Left cardiac atrium (tissue), 4 donors: ENCODE measurements around the gene BAHCC1. TPM values are rescaled to one million over a fixed set of nuclear protein-coding genes. Genes with fewer than 3 reads are reported as not detected.

ENCODE experiments used
- ATAC-seq, 2 donors: fragments of 200-7000 bp; cut with Tn5 transposase; one replicate each; pipeline ENCODE4 v1.9.1; 2020; ENCODE audit warnings: mild to moderate bottlenecking in 2 of 2, moderate library complexity in 2 of 2
- DNase-seq: peaks from one replicate; pipeline ENCODE4 v3.0.0-alpha.2; 2020
- intact Hi-C, 2 donors: fragments of 100-400 bp; cut with DNase I; formaldehyde crosslinking; loops; one replicate each; pipeline versions ENCODE4 v1.14.1 to v1.15.1; 2022 to 2023
- total RNA-seq, 2 donors: library from RNA; stranded (reverse); fragmentation: NEBNext Ultra II Directional; extraction: Animal tissue kit (Norgen Biotek cat#: 25700); gene quantifications; one replicate each; pipeline ENCODE4 v1.2.1, GENCODE V29; 2021
- donor health status: DM: no; HTN: yes; CAD: no.
- donor health status: DM: no; HTN: yes; CAD: no; lungs with severe emphysema.
- donor health status: DM: yes; HTN: yes; CAD: no.
- donor health status: Dilated cardiomyopathy.

Gene BAHCC1
- total RNA-seq, 2 donors from 2014 or later, result 8.3 to 9.9 TPM

DNA sequence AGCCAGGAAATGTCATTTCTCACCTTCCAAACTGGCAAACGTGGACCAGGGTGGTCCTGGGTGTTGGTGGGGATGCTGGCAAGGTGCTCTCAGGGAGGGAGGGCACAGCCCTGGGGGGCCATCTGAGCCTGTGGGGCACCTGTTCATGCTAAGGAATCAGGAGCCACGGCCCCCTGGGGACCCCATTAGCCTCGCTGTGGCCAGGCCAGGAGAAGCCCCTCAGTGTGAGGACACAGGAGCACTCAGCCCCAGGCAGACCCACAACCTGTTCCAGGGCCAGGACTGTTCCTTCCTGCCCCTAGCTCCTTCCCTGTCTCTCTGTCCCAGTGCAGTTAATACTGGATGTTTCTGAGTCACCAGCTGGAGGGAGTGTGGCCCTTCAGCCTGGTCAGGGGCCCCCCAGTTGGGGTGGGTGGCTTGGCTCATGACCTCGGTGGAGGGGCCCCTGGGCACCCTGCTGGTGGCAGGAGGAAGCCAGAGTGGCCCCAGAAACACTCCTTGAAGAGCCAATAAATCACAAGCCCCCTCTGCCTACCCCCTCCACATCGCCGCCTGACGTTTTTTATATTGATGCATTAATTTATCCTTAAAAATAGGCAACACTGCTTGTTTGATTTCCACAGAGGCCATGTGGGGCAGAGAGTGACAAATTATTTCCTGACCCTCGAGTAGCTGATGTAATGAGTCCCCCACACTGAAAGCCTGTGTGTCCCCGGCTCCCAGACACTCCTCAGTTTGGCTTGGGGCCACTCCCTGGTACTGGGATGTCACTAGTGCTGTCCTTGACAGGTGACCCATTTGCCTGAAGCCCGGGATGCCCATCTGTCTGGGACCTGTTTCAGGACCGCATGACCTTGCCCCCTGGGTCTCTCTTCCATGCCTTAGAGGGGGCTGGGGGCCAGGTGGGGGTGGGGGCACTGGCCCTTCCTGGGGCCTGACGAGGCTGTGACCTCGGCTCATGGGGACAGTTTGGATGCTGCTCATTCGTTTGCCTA, 95.0 kb downstream of the BAHCC1 start:
- DNase-seq (no peak), ATAC-seq (no peak)
- intact Hi-C loops, result loop anchor here in 1 of 2 donors (5.0 to 10.0 kb wide), 2 partner anchors 195 to 238 kb away; partner anchors contain the start of gene SLC38A10

DNA sequence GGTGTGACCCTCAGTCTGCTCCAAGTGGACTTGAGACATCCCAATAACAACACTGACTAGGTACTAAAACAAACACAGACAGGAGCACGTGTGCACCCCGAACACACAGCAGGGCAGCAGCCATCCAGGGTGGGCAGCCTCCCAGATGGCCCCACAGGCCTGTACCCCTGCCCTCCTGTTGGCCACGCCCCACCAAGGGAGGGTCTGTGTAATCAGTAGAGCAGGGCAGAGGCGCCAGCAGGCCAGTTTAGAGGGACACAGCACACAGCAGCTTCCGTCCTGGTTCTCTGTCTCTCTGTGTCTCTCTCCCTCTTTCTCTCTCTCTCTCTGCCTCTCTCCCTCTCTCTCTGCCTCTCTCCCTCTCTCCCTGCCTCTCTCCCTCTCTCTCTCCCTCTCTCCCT, 95.9 kb downstream of the BAHCC1 start:
- no peak for ATAC-seq
- intact Hi-C loops, result no loop called here
- DNase-seq, result no peak

DNA sequence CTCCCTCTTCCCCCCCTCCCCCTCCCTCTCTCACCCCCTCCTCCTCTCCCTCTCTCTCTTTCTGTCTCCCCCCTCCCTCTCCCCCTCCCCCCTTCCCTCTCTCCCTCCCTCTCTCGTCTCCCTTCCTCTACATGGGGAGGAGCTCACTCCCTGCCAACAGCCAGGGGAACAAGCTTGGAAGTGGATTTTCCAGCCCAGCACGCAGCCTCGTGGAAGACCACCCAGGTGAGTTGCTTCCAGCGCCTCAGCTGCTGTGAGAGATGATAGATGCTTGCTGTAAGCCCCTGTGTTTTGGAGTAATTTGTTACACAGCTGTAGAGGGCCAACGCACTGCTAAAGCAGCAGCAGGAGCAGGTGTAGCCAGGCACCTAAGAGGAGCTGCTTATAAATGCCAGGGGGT, 96.5 kb downstream of the BAHCC1 start:
- intact Hi-C loops, result no loop called here
- DNase-seq (no peak), ATAC-seq (no peak)

DNA sequence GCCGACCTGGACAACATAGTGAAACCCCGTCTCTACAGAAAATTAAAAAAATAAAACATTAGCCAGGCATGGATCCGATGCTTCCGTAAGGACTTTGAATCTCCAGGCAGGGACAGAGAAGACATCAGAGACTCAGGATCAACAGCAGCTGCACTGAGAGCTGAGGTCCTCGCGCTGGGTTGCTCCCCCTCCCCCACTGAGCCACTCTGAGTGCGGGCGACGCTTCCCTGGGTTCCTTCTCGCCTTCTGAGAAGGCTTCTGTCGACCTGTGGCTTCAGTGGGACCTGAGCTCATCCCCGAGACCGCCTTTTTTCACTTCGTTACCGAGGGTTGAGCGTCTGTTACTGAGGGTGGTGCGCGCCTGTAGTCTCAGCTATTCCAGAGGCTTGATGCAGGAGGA, 96.9 kb downstream of the BAHCC1 start:
- ATAC-seq, result no peak

DNA sequence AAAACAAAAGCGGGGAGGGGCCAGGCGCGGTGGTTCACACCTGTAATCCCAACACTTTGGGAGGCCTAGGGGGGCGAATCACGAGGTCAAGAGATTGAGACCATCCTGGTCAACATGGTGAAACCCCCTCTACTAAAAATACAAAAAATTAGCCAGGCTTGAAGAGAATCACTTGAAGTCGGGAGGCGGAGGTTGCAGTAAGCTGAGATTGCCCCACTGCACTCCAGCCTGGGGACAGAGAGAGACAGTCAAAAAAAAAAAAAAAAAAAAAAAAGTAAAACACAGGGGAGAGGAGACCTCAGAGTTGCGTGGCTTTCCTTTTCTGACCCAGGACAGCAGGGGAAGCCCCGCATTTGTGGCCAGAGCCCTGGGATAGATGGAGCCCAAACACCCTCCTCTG, 97.4 kb downstream of the BAHCC1 start:
- no peak for ATAC-seq
- intact Hi-C loops, result no loop called here
- DNase-seq, result no peak

More for the DNA sequence above, 96.9 kb downstream of the BAHCC1 start:
- intact Hi-C loops, result no loop called here
- no peak for DNase-seq

DNA sequence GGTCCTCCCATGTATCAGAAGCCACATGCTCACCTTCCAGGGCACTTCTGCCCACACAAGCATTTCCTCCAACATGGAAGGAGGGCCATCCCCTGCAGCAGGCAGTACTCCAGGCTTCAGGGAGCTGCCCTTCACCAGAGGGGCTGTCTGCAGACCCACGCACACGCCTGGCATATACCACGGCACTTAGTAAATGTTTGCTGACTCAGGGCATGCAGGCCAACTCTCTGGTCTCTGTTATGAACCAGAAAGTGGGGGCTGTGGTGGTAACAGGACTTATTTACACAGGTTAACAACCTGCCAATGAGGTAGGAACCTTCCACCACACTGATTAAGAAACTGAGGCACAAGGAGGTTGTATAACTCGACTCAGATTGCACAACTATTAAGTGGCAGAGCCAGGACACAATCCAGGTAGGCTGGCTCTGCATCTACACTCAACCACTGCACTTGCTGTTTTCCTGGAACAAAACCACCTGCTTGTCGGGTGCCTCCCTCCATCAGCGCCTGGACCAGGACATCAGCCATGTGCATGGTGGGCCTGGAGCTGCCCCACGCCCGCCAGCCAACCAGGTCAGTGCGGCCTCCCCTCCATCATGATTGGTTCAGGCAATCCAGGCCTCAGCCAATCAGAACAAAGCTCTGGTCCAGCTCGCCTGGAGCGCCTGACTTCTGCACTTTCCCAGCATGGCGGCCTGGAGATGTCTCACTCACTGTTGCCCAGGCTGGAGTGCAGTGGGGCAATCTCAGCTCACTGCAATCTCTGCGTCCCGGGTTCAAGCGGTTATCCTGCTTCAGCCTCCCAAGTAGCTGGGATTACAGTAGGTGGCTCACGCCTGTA, 98.2 kb downstream of the BAHCC1 start:
- intact Hi-C loops, result no loop called here
- DNase-seq (no peak), ATAC-seq (no peak)

DNA sequence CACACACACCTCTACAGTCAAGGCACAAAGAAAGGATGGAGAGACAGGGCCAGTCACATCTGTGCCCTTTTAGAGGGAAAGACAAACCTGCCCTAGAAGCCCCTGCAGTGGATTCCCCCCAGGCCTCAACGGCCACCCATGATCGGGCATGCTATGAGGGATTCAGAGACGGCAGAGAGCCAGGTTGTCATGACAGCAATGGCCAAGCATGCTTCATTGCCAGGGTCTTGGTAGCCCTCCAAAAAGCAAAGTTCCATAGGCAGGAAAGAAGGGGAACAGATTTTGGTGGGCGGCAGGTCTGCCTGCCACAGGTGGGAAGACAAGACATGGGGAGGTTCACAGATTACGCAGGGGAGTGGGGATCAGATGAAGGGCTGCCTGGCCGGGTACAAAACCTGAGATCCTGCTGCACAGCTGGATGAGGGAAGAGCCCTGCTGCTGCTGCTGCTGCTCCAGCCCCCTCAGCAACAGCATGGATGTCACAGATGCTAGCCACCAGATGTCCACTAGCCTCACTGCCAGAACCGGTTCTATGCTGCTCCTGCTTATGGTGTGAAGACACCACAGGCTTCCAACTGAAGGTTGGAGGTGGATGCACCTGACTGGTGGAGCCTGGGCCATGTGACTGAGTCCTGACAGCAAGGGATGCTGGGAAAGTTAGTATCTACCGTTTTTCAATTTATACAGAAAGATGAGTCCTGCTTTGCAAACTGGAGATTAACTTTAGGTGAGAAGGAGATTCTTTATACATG, 99.5 kb downstream of the BAHCC1 start:
- intact Hi-C loops, result no loop called here
- DNase-seq (no peak), ATAC-seq (no peak)

DNA sequence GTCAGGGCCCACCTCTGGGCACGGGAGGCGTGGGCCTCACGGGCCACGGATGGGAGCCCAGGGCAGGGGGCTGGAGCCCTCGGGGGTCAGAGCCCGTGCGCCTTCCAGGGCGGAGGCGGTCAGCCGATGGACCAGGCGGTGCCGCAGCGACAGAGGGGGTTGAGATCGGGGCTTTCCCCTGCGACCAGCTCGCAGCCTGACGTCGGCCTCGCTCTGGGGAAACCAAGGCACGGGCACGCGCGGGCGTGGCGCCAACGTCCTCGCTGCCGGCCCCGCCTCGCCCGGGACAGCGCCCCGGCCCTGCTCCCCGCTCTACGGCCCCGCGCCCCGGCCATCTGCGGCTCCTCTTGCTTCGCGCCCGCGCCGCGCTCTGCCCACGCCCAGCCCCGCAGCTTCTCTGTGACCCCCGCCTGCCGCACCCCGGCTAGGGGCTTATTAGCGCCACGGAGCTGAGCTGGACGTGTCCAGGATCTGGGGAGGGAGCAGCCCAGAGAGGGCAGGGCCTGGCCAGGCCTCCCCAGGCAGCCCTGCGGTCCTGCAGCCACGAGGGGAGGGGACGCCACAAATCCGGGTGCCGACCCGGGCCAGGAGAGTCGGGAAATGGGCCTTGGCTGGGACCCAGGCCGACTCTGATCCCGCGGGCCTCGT, 103.8 kb downstream of the BAHCC1 start:
- no peak for DNase-seq
- intact Hi-C loops, result no loop called here
- peak; percentile 8 to 34 for ATAC-seq

DNA sequence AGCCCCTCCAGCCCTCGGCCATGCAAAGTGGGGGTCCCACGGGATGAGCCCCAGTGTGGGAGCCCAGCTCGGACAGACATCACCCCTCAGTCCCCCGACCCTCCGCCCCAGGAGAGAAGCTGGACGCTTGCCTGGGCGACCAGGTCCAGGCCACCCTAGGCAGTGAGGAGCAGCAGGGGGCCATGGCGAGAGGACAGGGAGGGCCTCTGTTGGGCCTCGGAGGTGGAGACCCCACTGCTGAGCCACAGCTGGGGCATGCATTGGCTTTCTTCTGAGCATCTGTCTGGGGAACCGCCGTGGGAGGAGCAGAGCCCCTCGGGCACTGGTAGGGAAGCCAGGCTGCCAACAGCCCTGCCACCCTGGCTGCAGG, 104.3 kb downstream of the BAHCC1 start:
- intact Hi-C loops, result no loop called here
- ATAC-seq (no peak), DNase-seq (no peak)

DNA sequence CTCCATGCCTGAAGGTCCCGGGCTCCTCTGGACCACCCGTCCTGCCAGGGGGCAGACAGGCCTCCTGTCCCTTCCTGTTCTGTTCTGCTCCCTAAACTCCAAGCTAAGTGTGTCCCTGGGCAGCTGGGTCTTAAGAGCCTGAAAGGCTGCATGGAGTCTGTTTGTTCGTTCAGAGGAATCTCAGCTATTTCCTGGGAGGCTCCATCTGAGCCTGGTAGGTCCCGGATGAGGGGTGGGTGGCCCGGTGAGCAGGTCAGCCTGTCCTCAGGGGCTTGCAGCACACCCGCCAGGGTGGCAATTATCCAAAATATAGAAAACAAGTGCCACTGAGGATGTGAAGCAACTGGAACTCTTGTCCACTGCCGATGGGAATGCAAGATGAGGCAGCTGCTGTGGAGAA, 104.8 kb downstream of the BAHCC1 start:
- no peak for DNase-seq
- intact Hi-C loops, result no loop called here
- ATAC-seq, result no peak

DNA sequence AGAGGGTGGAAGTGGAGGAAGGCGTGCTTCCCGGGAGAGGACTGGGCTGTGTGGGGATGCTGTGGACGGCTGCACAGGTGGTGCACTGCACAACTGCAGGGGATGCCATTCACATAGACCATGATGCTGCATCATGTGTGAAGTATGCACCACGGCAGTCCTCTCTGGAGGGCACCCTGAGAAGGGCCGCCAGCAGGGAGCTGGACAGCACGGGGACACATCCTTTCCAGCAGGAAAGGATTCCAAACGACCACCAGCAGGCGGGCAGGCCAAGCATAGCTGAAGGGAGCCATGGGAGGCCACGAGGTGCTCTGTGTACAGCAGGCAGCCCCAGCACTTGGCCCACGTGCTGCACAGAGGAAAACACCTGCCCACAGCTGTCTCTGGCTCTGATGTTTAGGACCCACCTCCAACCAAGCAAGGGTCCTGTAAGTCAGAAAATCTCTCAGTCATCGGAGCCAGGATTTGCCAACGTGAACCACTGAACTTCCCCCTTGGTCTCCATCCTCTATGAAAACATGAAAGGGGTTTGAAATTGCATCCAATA, 107.3 kb downstream of the BAHCC1 start:
- ATAC-seq (no peak), DNase-seq (no peak)
- intact Hi-C loops, result no loop called here

DNA sequence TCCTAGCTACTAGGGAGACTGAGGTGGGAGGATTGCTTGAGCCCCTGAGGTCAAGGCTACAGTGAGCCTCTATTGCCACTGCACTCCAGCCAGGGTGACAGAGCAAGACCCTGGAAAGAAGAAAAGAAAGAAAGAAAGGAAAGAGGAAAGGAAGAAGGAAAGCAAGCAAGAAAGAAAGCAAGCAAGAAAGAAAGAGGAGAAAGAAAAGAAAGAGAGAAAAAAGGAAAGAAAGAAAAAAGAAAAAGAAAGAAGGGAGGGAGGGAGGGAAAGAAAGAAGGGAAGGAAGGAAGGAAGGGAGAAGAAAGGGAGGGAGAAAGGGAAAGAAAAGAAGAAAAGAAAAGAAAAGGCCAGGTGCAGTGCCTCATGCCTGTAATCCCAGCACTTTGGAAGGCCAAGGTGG, 108.4 kb downstream of the BAHCC1 start:
- intact Hi-C loops, result no loop called here
- no peak for ATAC-seq
- no peak for DNase-seq

DNA sequence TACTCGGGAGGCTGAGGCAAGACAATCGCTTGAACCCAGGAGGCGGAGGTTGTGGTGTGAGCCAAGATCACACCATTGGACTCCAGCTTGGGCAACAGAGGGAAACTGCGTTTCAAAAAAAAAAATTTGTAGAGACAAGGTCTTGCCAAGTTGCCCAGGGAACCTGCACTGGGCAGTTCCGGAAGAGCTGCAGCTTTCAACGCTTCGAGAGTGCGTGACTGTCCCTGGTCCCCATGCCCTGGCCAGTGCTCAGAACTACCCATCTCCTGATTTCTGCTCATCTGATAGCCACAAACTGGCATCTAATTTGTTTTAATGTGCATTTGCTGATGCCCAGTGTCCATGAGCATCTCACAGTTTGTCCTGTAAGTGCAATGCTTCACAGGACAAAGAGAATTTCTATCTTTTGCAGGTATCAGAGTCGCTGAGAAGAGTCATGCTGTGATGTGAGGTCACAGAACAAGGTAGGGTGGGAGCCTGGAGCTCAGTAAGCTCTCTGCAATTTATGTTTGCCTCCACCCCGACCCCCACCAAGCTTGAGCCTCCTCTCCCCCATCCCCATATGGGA, 113.5 kb downstream of the BAHCC1 start:
- DNase-seq (no peak), ATAC-seq (peak in 1 of 2 donors; percentile 5)
- intact Hi-C loops, result no loop called here

DNA sequence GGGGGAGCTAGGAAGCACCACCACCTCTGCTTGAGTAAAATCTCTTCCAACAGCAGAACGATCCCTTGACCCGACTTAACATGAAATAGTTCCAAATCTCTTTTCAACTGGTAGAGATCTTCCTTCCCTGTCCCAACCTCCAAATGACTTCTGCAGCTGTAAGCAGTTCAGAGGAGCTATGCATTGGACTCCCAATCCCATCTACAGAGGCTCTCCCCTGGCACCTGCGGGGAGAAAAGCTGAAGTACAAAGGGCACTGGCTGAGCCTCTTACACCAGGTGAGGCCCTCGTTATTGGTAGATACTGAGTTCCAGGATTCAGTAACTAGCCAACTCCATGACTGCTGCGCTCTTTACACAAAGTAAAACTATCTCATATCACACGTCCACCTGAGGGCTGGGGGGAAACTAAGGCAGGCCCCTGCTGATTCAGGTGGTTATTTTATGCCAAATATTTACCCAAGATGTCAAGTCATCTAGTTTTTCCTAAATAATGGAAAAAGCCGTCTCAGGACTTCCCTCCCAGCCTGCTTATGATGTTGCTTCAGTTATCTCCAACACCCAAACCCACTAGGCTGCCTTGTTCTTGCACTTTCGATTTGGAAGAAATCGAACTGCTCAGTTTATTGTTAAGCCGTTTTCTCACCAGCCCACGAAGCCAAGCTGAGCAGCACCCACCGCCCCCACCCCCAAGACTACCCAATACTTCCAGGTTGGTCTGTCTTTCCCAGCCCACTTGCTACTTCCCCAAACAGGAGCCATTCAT, 114.1 kb downstream of the BAHCC1 start:
- no peak for DNase-seq
- intact Hi-C loops, result no loop called here

DNA sequence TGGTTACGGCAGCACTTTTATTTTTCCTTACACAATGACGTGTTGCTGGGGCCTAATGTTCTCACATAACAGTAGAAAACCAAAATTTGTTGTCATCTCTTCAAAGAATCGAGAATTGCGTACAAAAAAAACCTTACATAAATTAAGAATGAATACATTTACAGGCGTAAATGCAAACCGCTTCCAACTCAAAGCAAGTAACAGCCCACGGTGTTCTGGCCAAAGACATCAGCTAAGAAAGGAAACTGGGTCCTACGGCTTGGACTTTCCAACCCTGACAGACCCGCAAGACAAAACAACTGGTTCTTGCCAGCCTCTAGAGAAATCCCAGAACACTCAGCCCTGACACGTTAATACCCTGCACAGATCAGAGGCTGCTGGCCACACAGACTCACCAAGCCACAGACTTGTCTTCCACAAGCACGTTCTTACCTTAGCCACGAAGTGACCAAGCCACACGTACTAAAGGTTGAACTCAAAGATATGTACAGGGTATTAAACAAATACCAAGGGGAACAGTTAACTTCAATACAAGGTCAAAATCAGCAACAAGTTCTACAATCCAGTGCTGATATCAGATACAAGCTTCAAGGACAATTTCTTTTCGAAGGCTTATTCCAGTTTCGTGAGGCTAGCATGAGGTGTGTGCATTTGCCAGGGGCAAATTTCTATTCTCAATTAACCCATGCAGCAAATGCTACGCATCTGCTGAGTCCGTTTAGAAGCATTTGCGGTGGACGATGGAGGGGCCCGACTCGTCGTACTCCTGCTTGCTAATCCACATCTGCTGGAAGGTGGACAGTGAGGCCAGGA, 114.9 kb downstream of the BAHCC1 start:
- DNase-seq, result no peak
- intact Hi-C loops, result loop anchor here in 1 of 2 donors (2.0 kb wide), 1 partner anchor 113 kb away; no protein-coding TSS in a partner anchor
- ATAC-seq, result no peak

More for the DNA sequence above, 114.1 kb downstream of the BAHCC1 start:
- ATAC-seq, result no peak

DNA sequence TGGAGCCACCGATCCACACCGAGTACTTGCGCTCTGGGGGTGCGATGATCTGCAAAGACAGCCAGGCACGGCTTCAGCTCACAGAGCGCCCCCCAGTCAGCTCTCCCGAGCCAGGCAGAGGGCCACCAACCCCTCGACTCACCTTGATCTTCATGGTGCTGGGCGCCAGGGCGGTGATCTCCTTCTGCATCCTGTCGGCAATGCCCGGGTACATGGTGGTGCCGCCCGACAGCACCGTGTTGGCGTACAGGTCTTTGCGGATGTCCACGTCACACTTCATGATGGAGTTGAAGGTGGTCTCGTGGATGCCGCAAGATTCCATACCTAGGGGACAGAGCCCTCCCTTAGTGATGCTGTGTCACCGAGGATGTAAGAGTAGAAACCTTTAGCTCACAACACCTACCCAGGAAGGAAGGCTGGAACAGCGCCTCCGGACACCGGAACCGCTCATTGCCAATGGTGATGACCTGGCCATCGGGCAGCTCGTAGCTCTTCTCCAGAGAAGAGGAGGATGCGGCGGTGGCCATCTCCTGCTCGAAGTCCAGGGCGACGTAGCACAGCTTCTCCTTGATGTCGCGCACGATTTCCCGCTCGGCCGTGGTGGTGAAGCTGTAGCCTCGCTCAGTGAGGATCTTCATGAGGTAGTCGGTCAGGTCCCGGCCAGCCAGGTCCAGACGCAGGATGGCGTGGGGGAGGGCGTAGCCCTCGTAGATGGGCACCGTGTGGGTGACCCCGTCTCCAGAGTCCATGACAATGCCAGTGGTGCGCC, 115.7 kb downstream of the BAHCC1 start:
- no peak for ATAC-seq
- intact Hi-C loops, result loop anchor here in 1 of 2 donors (2.0 kb wide), 1 partner anchor 114 kb away; no protein-coding TSS in a partner anchor
- peak; percentile 48 for DNase-seq
